ACC112 (cell line): ENCODE measurements around the gene CD6.

Experiments used
- H2AFZ ChIP-seq: fragments of 200-600 bp; sonication (generic); one replicate; pipeline ENCODE4 v1.6.0; 2017; ENCODE audit warnings: antibody characterized with exemption, low read length; ENCODE audit not compliant: unreplicated experiment
- H3K27ac ChIP-seq: fragments of 200-600 bp; sonication (generic); 2 replicates; pipeline ENCODE4 v1.5.1; 2014; ENCODE audit warnings: low read depth, mild to moderate bottlenecking, antibody characterized with exemption, low read length, moderate library complexity
- H3K27me3 ChIP-seq: fragments of 200-600 bp; sonication (generic); 2 replicates; pipeline ENCODE4 v1.6.1; 2014; ENCODE audit warnings: mild to moderate bottlenecking, antibody characterized with exemption, low read length, moderate library complexity, mixed read lengths; ENCODE audit not compliant: insufficient read depth
- H3K36me3 ChIP-seq: fragments of 200-600 bp; sonication (generic); 2 replicates; pipeline ENCODE4 v1.6.1; 2016; ENCODE audit warnings: mild to moderate bottlenecking, antibody characterized with exemption, low read length, moderate library complexity, mixed read lengths; ENCODE audit not compliant: insufficient read depth
- H3K4me1 ChIP-seq: fragments of 200-600 bp; sonication (generic); one replicate; pipeline ENCODE4 v1.6.1; 2016; ENCODE audit warnings: low read length, mixed read lengths; ENCODE audit not compliant: insufficient read depth, unreplicated experiment, control insufficient read depth
- H3K4me3 ChIP-seq: fragments of 200-600 bp; sonication (generic); 2 replicates; pipeline ENCODE4 v1.5.1; 2014; ENCODE audit warnings: mild to moderate bottlenecking, low read depth, low read length
- H3K79me2 ChIP-seq: fragments of 200-600 bp; sonication (generic); one replicate; pipeline ENCODE4 v1.6.0; 2016; ENCODE audit warnings: low read length; ENCODE audit not compliant: control insufficient read depth, unreplicated experiment, insufficient read depth

CD6 gene

DNA sequence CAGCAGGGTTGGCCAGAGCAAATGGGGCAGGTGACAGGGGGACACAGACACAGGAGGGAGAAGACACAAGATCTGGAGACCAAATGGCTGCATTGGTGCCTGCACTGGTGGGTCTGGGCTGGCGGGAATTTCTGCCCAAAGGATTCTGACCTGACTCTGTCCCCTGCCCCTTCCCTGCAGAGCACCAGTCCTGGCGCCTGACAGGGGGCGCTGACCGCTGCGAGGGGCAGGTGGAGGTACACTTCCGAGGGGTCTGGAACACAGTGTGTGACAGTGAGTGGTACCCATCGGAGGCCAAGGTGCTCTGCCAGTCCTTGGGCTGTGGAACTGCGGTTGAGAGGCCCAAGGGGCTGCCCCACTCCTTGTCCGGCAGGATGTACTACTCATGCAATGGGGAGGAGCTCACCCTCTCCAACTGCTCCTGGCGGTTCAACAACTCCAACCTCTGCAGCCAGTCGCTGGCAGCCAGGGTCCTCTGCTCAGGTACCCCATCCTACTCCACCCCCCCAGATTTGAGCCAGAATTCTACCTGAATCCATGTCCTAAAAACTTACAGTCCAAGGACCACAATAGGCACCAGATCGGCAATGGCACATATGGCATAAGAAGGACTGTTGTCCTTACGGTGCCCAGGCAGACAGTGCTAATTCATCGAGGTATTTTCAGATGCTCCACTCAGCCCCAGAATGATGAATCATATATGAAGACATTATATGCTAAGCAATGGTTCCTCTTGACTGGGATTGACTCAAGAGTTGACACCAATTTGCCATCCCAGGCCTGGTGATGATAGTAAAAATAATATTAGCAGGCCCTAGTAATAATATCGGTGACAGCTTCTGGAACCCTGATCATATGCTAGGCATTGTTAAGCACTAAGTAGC is 38.2 kb downstream of the CD6 start:
- Histone ChIP-seq H2AFZ (no peak overlapping the region), H3K27me3 (peaks cover 85% of the 10 kb centered on the region), H3K27ac (no peak overlapping the region), H3K36me3 (no peaks in the 10 kb centered on the region), H3K4me3 (no peak overlapping the region), H3K79me2 (no peaks in the 10 kb centered on the region), H3K4me1 (no peaks in the 10 kb centered on the region)

DNA sequence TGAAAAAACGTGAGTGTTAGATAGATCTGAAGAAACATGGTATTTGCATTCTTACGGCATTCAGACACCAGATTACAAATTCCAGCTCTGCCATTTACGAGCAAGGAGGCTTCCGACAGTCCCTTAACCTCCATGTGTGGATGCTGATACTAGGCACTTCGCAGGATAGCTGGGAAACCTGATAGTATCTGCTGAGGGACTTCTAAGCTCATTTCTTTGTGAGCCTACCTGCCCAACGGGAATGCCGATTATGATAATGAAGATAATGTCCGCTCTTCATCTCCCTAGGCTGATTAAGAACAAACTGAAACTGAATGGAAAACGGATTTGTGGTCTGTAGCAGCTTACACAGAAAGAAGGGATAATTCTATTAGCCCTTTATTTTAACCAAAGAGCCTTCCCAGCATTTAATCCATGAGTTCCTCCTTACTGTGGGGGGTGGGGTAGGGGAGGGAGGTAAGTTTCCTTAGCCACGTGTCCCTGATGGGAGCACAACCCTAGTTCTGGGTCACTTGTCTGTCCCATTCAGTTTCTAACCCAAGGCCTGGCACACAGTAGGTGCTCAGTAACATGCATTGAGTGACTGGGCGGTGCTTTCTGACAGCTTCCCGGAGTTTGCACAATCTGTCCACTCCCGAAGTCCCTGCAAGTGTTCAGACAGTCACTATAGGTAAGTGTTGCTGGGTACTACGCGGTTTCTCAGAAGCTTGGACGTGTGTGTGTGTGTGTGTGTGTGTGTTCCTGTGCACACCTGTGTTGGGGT is 39.2 kb downstream of the CD6 start:
- no peak overlapping the region for H3K27ac ChIP-seq
- H3K4me1 ChIP-seq, result no peaks in the 10 kb centered on the region

DNA sequence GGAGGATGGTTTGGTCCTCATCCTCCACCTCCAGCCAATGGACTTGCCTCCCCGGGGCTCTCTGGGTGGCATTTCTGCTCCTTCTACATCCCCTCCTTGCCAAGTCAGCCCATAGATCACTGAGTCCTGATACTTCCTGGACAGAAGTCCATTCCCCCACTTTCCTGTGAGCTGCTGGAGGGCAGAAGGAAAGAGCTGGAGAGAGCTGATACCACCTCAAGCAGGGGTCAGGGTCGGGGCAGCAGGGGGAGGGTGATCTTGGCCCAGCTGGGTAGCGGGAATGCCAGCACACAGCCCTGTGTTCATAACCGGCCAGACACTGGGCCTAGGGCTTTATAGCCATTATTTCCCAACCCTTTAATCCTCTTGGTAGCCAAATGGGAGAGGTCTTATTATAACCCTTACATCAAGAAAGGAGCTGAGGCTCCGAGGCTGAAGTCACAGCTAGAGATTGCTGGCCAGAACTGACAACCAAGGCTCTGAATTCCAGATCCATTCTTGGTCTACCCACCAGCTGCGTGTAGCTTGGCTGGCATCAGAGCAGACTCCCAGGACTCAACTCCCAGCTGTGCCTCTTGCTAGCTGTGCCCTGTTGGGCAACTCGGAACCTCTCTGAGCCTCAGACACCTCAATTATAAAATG is 39.9 kb downstream of the CD6 start:
- H3K27ac ChIP-seq, result no peak overlapping the region
- H3K27me3 ChIP-seq, result peaks cover 82% of the 10 kb centered on the region
- H3K79me2 ChIP-seq, result no peaks in the 10 kb centered on the region
- no peak overlapping the region for H2AFZ ChIP-seq
- H3K4me3 ChIP-seq, result no peak overlapping the region
- no peaks in the 10 kb centered on the region for H3K4me1 ChIP-seq
- no peaks in the 10 kb centered on the region for H3K36me3 ChIP-seq

More for the DNA sequence above, 39.2 kb downstream of the CD6 start:
- Histone ChIP-seq H2AFZ (no peak overlapping the region), H3K79me2 (no peaks in the 10 kb centered on the region), H3K4me3 (no peak overlapping the region), H3K27me3 (peaks cover 81% of the 10 kb centered on the region), H3K36me3 (no peaks in the 10 kb centered on the region)

DNA sequence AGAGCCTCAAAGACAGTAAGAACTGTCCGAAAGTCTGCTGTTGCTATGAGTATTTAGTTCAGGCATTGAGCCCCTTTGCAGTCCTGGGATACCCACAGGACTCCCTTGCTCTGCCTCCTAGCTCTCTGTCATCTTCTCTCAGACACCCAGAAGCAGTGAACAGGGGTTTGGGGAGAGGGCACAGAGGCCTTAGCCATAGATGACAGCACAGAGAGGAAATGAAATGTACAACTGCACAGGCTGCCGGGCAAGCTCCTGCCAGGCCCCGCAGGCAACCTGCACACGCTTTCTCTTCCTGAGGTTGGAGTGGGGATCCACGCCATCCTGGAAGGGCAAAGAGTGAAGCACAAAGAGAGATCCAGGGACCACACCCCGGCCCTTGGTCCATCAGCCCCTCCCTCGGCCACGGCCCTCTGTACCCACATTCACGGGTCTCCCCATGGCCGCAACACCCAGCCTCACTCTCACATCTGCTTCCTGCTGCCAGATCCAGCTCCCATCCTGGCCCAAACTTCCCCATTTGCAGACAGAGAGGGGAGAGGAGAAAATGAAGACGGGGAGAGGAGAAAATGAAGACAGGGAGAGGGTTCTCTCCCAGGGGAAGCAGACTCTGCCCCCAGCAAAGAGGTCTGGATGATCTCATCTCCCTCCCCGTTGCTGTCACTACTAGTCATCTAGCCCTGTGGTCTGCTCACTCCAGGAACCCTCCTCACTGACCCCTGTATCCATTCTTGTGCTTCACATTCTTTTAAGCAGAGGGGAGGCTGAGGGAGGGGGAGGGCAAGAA is 40.7 kb downstream of the CD6 start:
- peaks cover 82% of the 10 kb centered on the region for H3K27me3 ChIP-seq
- H2AFZ ChIP-seq, result no peak overlapping the region
- no peaks in the 10 kb centered on the region for H3K4me1 ChIP-seq
- H3K4me3 ChIP-seq, result no peak overlapping the region
- H3K79me2 ChIP-seq, result no peaks in the 10 kb centered on the region
- no peaks in the 10 kb centered on the region for H3K36me3 ChIP-seq
- H3K27ac ChIP-seq, result no peak overlapping the region

DNA sequence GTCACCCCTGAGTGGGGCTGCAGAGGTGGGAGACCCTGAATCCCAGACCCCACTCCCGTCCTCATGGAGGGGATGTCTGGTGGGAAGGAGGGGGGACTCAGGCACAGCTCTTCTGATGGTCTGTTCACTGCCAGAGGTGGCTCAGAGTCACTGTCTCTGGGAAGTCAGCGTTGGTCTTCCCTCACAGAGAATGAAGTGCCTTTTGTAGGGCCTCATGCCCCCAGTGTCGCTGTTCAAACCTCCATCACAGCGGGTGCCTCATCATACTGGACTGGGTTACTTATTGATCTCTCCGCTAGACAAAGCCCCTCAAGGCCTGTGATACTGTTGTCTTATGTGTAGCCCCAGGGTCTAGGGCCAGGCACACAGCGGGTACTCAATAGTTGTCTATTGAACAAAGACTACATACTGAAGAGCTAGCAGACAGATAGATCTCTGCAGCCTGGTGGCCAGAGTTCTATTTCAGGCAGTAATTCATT is 41.3 kb downstream of the CD6 start:
- H3K27ac ChIP-seq, result no peak overlapping the region
- no peaks in the 10 kb centered on the region for H3K4me1 ChIP-seq
- no peak overlapping the region for H2AFZ ChIP-seq
- no peaks in the 10 kb centered on the region for H3K79me2 ChIP-seq
- H3K36me3 ChIP-seq, result no peaks in the 10 kb centered on the region
- peaks cover 82% of the 10 kb centered on the region for H3K27me3 ChIP-seq
- no peak overlapping the region for H3K4me3 ChIP-seq

DNA sequence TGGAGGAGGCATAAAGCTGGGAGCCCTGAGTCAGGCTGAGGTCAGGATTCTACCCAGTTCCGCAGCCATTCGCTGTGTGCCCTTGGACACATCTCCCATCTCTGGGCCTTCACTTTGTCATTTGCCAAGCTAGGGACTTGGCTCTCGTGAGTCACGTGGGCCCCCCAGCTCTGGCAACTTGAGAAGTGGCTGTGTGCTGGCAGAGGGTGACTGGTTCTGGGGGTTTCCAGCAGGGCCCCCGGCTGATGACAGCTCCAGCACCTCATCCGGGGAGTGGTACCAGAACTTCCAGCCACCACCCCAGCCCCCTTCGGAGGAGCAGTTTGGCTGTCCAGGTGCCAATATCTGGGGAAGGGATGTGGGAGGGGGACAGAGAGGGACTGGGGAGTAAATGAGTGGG is 46.6 kb downstream of the CD6 start:
- Histone ChIP-seq H3K27ac (no peak overlapping the region), H3K4me1 (no peaks in the 10 kb centered on the region), H3K4me3 (no peak overlapping the region), H3K79me2 (no peaks in the 10 kb centered on the region), H2AFZ (no peak overlapping the region), H3K36me3 (no peaks in the 10 kb centered on the region), H3K27me3 (peaks cover 86% of the 10 kb centered on the region)

DNA sequence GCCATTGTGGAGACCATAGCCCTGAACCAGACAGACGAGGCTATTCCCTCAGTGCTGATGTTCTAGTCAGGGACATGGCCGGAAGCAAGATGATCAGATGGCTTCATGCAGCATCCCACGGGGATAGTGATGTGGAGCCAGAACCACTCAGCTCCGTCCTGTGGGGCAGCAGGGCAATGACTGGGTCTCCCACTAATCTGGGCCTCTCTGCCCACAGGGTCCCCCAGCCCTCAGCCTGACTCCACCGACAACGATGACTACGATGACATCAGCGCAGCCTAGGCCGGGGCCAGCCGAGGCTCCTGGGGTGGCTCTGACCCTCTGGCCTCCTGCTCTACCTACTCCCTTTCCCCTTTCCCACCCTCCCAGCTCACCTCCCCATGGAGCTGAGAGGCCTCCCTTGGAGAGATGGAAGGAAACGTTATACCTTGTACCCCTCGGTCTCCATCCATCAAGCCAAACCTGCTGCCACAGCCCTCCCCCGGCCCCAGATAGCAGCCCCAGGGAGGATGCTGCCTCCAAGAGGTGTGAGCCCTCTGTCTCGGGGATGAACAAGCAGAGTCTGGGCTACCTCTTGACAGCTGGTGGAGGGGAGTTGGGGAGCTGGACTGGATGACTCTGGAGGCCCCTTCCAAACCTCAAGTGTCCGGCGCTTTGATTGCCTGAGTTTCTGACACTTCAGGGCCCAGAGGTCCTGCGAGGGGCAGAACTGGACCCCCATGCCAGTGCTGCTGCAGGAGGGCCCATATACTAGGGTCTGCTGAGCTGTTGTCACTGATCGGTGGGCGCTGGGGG is 47.8 kb downstream of the CD6 start:
- H2AFZ ChIP-seq, result no peak overlapping the region
- H3K27ac ChIP-seq, result no peak overlapping the region
- no peaks in the 10 kb centered on the region for H3K79me2 ChIP-seq
- peaks cover 84% of the 10 kb centered on the region for H3K27me3 ChIP-seq
- H3K4me3 ChIP-seq, result no peak overlapping the region
- no peaks in the 10 kb centered on the region for H3K4me1 ChIP-seq
- no peaks in the 10 kb centered on the region for H3K36me3 ChIP-seq

DNA sequence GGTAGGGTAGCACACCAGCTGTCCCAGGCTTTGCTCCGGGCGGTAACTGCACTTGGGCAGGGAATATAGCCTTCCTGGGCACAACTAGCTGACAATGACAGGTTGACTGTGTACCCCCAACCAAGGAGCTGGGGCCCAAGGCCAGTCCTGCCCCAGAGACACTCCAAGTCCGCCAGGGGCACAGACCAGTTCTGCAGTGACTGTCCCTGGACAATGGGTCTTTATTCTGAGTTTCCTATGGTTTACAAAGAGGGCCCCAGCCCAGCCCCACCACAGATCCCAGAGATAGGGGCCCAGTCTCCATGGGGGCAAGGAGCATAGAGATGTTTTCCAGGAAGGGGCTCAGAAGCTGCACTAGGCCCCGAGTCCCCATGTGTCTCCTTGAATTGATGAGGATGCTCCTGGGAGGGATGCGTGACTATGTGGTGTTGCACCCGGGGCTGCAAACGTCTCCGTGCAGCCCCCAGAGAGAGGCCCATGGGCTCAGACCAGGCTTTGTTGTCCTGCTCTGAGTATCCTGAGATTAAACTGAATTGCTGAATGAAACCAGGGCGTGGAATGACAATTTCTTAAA is 48.4 kb downstream of the CD6 start:
- Histone ChIP-seq H3K4me1 (no peaks in the 10 kb centered on the region), H3K4me3 (no peak overlapping the region), H3K36me3 (no peaks in the 10 kb centered on the region), H3K27me3 (peaks cover 85% of the 10 kb centered on the region), H3K79me2 (no peaks in the 10 kb centered on the region), H2AFZ (no peak overlapping the region), H3K27ac (no peak overlapping the region)

DNA sequence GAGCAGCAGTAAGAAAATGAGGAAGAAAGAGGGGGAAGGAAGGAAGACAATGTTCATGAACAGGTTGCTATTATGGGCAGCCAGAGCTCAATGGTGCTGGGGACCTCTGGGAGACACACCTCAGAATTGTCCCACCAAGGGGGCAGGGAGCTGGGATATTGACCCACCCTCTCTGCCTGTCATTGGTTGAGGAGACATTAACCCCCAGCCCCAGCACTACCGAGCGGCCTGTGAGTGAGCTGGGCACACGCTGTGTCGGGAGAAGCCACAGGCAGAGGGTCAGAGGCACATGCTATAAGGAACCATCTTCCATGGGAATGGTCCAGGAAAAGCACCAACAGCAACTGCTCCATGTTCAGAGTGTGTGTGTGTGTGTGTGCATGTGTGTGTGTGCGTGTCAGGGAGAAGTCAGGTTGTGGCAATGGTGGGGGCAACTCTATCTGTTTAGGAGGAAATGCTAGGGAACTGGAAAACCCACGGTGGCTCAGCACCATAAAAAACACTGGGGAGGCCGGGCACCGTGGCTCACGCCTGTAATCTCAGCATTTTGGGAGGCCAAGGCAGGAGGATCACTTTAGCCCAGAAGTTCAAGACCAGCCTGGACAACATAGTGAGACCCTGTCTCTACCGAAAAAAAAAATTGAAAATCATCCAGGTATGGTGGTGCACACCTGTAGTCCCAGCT is 49.2 kb downstream of the CD6 start:
- no peak overlapping the region for H3K4me3 ChIP-seq
- H3K36me3 ChIP-seq, result no peaks in the 10 kb centered on the region
- H3K27me3 ChIP-seq, result peaks cover 90% of the 10 kb centered on the region
- no peak overlapping the region for H3K27ac ChIP-seq
- no peak overlapping the region for H2AFZ ChIP-seq
- no peaks in the 10 kb centered on the region for H3K4me1 ChIP-seq
- H3K79me2 ChIP-seq, result no peaks in the 10 kb centered on the region
